HepG2 (cell line): Measurements from ENCODE around the gene POLDIP3. TPM values are rescaled to one million over a fixed set of nuclear protein-coding genes. Genes with fewer than 3 reads are reported as not detected.

Experiments
- ATAD3A ChIP-seq: sonication (generic); formaldehyde crosslinking; IDR thresholded peaks from 2 replicates; pipeline ENCODE4 v1.4.0; 2020; ENCODE audit warnings: missing genetic modification reagents
- CHCHD3 ChIP-seq: sonication (generic); formaldehyde crosslinking; IDR thresholded peaks from 2 replicates; pipeline ENCODE4 v1.8.0; 2022; ENCODE audit warnings: mild to moderate bottlenecking, missing genetic modification reagents, moderate library complexity
- FOXK1 ChIP-seq: sonication (generic); formaldehyde crosslinking; IDR thresholded peaks from 2 replicates; pipeline ENCODE4 v1.4.0; 2020; ENCODE audit warnings: low read depth, missing genetic modification reagents, borderline replicate concordance
- GPBP1L1 ChIP-seq: sonication (generic); formaldehyde crosslinking; IDR thresholded peaks from 2 replicates; pipeline ENCODE4 v1.5.0; 2020; ENCODE audit warnings: mild to moderate bottlenecking, missing genetic modification reagents
- GZF1 ChIP-seq: sonication (generic); formaldehyde crosslinking; IDR thresholded peaks from 2 replicates; pipeline ENCODE4 v1.5.1; 2020; ENCODE audit warnings: mild to moderate bottlenecking, missing genetic modification reagents
- KLF12 ChIP-seq: sonication (generic); formaldehyde crosslinking; IDR thresholded peaks from 2 replicates; pipeline ENCODE4 v1.4.0; 2020; ENCODE audit warnings: missing genetic modification reagents, borderline replicate concordance
- PAWR ChIP-seq: sonication (generic); formaldehyde crosslinking; IDR thresholded peaks from 2 replicates; pipeline ENCODE4 v1.4.0; 2020; ENCODE audit warnings: missing genetic modification reagents, mild to moderate bottlenecking, borderline replicate concordance
- STAG1 ChIP-seq: sonication (generic); formaldehyde crosslinking; IDR thresholded peaks from 2 replicates; pipeline ENCODE4 v1.4.0; 2020; ENCODE audit warnings: missing genetic modification reagents
- YY1 ChIP-seq: IDR thresholded peaks from 2 replicates; pipeline ENCODE4 v1.6.1; 2011; ENCODE audit warnings: low read length, low read depth, moderate library complexity, mild to moderate bottlenecking; ENCODE audit not compliant: insufficient read depth, insufficient replicate concordance
- ZEB1 ChIP-seq: IDR thresholded peaks from 2 replicates; pipeline ENCODE4 v1.6.1; 2012; ENCODE audit warnings: mild to moderate bottlenecking, low read depth, inconsistent platforms; ENCODE audit not compliant: insufficient replicate concordance
- ZGPAT ChIP-seq: IDR thresholded peaks from 2 replicates; pipeline ENCODE4 v1.6.1; 2016; ENCODE audit warnings: mild to moderate bottlenecking
- ZHX2 ChIP-seq, 2 experiments: sonication (generic) in 1 of 2; formaldehyde crosslinking in 1 of 2; IDR thresholded peaks; 2 replicates each; pipeline versions ENCODE4 v1.6.1 to v1.9.0; 2014 to 2022; ENCODE audit warnings: antibody characterized with exemption in 1 of 2, borderline replicate concordance in 1 of 2, inconsistent platforms in 1 of 2, low read depth in 1 of 2, missing genetic modification reagents in 1 of 2
- ZNF17 ChIP-seq: sonication (generic); formaldehyde crosslinking; IDR thresholded peaks from 2 replicates; pipeline ENCODE4 v1.5.0; 2020; ENCODE audit warnings: mild to moderate bottlenecking, missing genetic modification reagents
- ZNF234 ChIP-seq: sonication (generic); formaldehyde crosslinking; conservative IDR thresholded peaks from 2 replicates; pipeline ENCODE4 v1.5.1; 2020; ENCODE audit warnings: mild to moderate bottlenecking, missing genetic modification reagents
- ZNF362 ChIP-seq: sonication (generic); formaldehyde crosslinking; IDR thresholded peaks from 2 replicates; pipeline ENCODE4 v1.4.0; 2020; ENCODE audit warnings: missing genetic modification reagents, mild to moderate bottlenecking, borderline replicate concordance
- ZNF580 ChIP-seq: IDR thresholded peaks from 2 replicates; pipeline ENCODE4 v1.6.1; 2016; ENCODE audit warnings: low read depth, borderline replicate concordance
- polyA plus RNA-seq, 8 experiments: library from polyadenylated mRNA; depleted of rRNA in 3 of 8; stranded (reverse) in 7 of 8; unstranded in 1 of 8; fragments of >200 nt; fragmentation: Illumina TruSeq in 4 of 8; extraction: Trizol in 4 of 8; gene quantifications; 2 replicates each; pipeline versions ENCODE4 v1.2.1 to v1.2.3, GENCODE V29; 2011 to 2016; ENCODE audit warnings: low read depth in 4 of 8, missing spikeins in 1 of 8, mixed read lengths in 1 of 8; ENCODE audit not compliant: insufficient read depth in 1 of 8
- total RNA-seq, 5 experiments: library from RNA; depleted of rRNA; stranded (reverse); fragments of >200 nt; fragmentation: Illumina TruSeq; extraction: Trizol; gene quantifications; 2 replicates each; pipeline ENCODE4 v1.2.3, GENCODE V29; 2016; ENCODE audit warnings: low read depth in 1 of 5

Gene POLDIP3
- total and polyA plus RNA-seq, 2 of the 13 experiments (the other 11 are each of a cell fraction or from before 2014, with no cell fraction given): 45.8 to 47.4 TPM

- TF ChIP-seq ZNF362 (CRISPR knock-in tag) (no peak), ZEB1 (peak; percentile 52), FOXK1 (CRISPR knock-in tag) (no peak), ZGPAT (0 out of 2 replicates have a peak, but pooled peaks have one; percentile 15), ZHX2 (IDR thresholded peaks at IDR 0.05; ENCODE audit: low read depth) (no peak), ZHX2 (CRISPR knock-in tag; IDR thresholded peaks at IDR 0.05; ENCODE audit: borderline replicate concordance) (no peak), ZNF580 (no peak), GZF1 (CRISPR knock-in tag) (no peak), GPBP1L1 (CRISPR knock-in tag) (no peak), STAG1 (CRISPR knock-in tag) (peak; percentile 72), KLF12 (CRISPR knock-in tag) (no peak), ZNF234 (CRISPR knock-in tag) (0 out of 2 replicates have a peak, but pooled peaks have one; percentile 46), CHCHD3 (CRISPR knock-in tag) (0 out of 2 replicates have a peak, but pooled peaks have one; percentile 23), YY1 (peak; percentile 42), ATAD3A (CRISPR knock-in tag) (no peak), ZNF17 (CRISPR knock-in tag) (no peak), PAWR (CRISPR knock-in tag) (no peak)
These were observed 47.5 kb upstream of the POLDIP3 start (continued) for GRCh38 chr22:42661985-42662831.
